Mesodermal cell (in vitro differentiated cells): ENCODE measurements around the gene STAG1.

Source experiments
- H3K27ac ChIP-seq: 2 replicates; pipeline ENCODE4 v1.7.0; 2013; ENCODE audit warnings: mild to moderate bottlenecking, low read depth, low read length, moderate library complexity; ENCODE audit not compliant: severe bottlenecking
- H3K36me3 ChIP-seq: 2 replicates; pipeline ENCODE4 v1.7.1; 2013; ENCODE audit warnings: mild to moderate bottlenecking, low read length, moderate library complexity; ENCODE audit not compliant: control insufficient read depth, insufficient read depth
- H3K4me1 ChIP-seq: one replicate; pipeline ENCODE4 v1.7.1; 2013; ENCODE audit warnings: mild to moderate bottlenecking, low read length; ENCODE audit not compliant: insufficient read depth, control insufficient read depth, poor library complexity, severe bottlenecking
- H3K4me3 ChIP-seq: 2 replicates; pipeline ENCODE4 v1.7.0; 2013; ENCODE audit warnings: low read length, control low read depth, mild to moderate bottlenecking; ENCODE audit not compliant: insufficient read depth, poor library complexity, severe bottlenecking; ENCODE audit errors: extremely low read depth
- H3K9me3 ChIP-seq: 2 replicates; pipeline ENCODE4 v1.7.1; 2013; ENCODE audit warnings: mild to moderate bottlenecking, low read length, moderate library complexity; ENCODE audit not compliant: control insufficient read depth
- WGBS, 2 experiments: methylation state at CpG; one replicate each; pipeline ENCODE4 v1.1.5; 2013; ENCODE audit warnings: missing lambda C conversion rate in 2 of 2; ENCODE audit not compliant: insufficient coverage in 2 of 2; 5-methylcytosine and 5-hydroxymethylcytosine counted together

Gene STAG1

DNA sequence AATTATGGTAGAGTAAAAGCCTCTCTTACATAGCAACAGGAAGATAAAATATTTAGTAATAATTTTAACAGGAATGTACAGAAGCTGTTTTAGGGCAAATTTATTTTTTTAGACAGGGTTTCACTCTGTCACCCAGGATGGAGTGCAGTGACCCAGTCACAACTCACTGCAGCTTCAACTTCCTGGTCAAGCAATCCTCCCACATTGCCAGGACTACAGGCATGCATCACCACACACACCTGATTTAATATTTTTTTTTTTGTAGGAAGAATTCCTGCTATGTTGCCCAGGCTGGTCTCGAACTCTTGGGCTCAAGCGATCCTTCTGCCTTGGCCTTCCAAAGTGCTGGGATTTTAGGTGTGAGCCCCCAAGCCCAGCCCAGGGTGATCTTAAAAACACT is 440.9 kb downstream of the STAG1 start:
- Histone ChIP-seq H3K9me3 (peaks cover 3% of the 10 kb centered on the region), H3K27ac (no peak overlapping the region), H3K4me1 (no peaks in the 10 kb centered on the region), H3K36me3 (no peaks in the 10 kb centered on the region), H3K4me3 (no peak overlapping the region)
- WGBS, 2 experiments = 75 to 93% methylated on average over 2 of the region's 2 CpGs

- no peak overlapping the region for H3K27ac ChIP-seq
- H3K36me3 ChIP-seq = peaks cover 10% of the 10 kb centered on the region
- no peak overlapping the region for H3K4me3 ChIP-seq
- no peaks in the 10 kb centered on the region for H3K4me1 ChIP-seq
- peaks cover 3% of the 10 kb centered on the region for H3K9me3 ChIP-seq
- WGBS, 2 experiments = no CpG with 5 or more reads among the region's 1 CpG
Observed at GRCh38 chr3:136305879-136306278, 446.3 kb downstream of the STAG1 start.

DNA sequence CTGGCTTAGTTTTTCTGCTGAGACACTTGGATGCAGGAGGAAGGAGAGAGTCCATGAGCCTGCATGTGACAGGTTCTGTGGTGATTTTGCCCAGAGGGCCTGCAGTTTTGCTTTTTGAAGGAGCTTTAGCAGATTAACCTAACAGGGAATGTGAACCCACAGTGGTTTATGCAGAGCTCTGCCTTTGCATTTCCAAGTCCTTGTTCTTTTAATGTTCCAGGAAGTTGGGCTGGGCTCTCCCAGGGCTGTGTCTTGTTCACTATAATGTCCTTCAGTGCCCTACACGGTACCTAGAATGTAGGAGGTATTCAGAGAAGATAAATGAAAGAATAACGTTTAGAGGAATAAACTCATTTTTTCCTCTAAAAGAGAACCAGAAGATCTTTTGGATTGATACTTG is 451.7 kb downstream of the STAG1 start:
- Histone ChIP-seq H3K4me3 (no peak overlapping the region), H3K27ac (no peak overlapping the region), H3K4me1 (no peaks in the 10 kb centered on the region), H3K36me3 (peaks cover 44% of the 10 kb centered on the region), H3K9me3 (no peaks in the 10 kb centered on the region)
- WGBS, 2 experiments = 100% methylated on average over 1 of the region's 2 CpGs; no CpG with 5 or more reads in 1 of the 2 experiments

- WGBS, 2 experiments = 94 to 100% methylated on average over 3 to 7 of the region's 8 CpGs
- H3K4me1 ChIP-seq = no peaks in the 10 kb centered on the region
- no peak overlapping the region for H3K27ac ChIP-seq
- no peak overlapping the region for H3K4me3 ChIP-seq
- no peaks in the 10 kb centered on the region for H3K9me3 ChIP-seq
- H3K36me3 ChIP-seq = peaks cover 51% of the 10 kb centered on the region
Observed at GRCh38 chr3:136297826-136298225, 454.4 kb downstream of the STAG1 start.

DNA sequence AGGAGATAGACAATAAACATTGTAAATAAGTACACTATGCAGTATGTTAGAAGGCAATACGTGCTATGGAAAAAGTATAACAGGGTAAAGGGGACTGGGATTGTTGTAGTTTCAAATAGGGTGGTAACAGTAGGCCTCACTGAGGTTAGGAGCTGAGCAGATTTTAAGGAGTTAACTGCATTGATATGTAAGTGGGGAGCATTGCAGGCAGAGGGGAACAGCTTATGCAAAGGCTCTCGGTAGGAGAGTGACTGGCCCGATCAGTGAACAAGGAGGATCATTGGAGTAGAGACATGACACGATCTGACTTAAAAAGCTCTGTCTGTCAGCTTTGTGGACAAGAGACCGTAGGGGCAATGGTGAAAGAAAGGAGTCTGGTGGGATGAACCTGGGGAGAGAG is 455.2 kb downstream of the STAG1 start:
- no peaks in the 10 kb centered on the region for H3K9me3 ChIP-seq
- H3K27ac ChIP-seq = no peak overlapping the region
- WGBS, 2 experiments = 28 to 36% methylated on average over 3 to 4 of the region's 5 CpGs
- H3K4me3 ChIP-seq = no peak overlapping the region
- H3K36me3 ChIP-seq = peaks cover 51% of the 10 kb centered on the region
- H3K4me1 ChIP-seq = no peaks in the 10 kb centered on the region

- H3K4me3 ChIP-seq = no peak overlapping the region
- H3K4me1 ChIP-seq = no peaks in the 10 kb centered on the region
- H3K36me3 ChIP-seq = peaks cover 32% of the 10 kb centered on the region
- no peak overlapping the region for H3K27ac ChIP-seq
- no peaks in the 10 kb centered on the region for H3K9me3 ChIP-seq
- no CpG with 5 or more reads among the region's 1 CpG for WGBS, 2 experiments
Observed at GRCh38 chr3:136294176-136294575, 458.0 kb downstream of the STAG1 start.

DNA sequence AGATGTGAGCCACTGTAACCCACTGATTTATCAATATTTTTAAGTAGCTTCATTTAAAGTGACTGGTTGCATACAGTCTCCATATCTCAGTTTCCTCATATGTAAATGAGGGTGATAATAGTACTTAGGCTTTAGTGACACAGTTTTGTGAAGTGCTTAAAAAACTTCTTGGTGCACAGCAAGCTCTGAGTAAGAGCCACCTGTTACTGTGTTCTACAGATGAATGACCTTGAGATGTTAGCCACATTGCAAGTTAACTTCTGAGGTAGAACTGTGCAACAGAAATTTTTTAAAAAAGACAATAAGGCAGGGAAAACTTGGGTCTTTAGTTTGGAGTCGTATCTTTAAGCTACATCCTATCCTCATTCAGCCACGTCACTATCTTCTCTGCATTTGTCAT is 458.9 kb downstream of the STAG1 start:
- H3K27ac ChIP-seq = no peak overlapping the region
- H3K4me3 ChIP-seq = no peak overlapping the region
- no peaks in the 10 kb centered on the region for H3K9me3 ChIP-seq
- H3K4me1 ChIP-seq = no peaks in the 10 kb centered on the region
- H3K36me3 ChIP-seq = peaks cover 28% of the 10 kb centered on the region
- WGBS, 2 experiments = 88 to 94% methylated on average over 1 to 2 of the region's 2 CpGs

GRCh38 chr3:136292500-136292899 is 459.7 kb downstream of the STAG1 start:
- H3K4me3 ChIP-seq = no peak overlapping the region
- no peaks in the 10 kb centered on the region for H3K4me1 ChIP-seq
- no peaks in the 10 kb centered on the region for H3K9me3 ChIP-seq
- H3K27ac ChIP-seq = no peak overlapping the region
- WGBS, 2 experiments = no CpG with 5 or more reads among the region's 1 CpG
- peaks cover 21% of the 10 kb centered on the region for H3K36me3 ChIP-seq

DNA sequence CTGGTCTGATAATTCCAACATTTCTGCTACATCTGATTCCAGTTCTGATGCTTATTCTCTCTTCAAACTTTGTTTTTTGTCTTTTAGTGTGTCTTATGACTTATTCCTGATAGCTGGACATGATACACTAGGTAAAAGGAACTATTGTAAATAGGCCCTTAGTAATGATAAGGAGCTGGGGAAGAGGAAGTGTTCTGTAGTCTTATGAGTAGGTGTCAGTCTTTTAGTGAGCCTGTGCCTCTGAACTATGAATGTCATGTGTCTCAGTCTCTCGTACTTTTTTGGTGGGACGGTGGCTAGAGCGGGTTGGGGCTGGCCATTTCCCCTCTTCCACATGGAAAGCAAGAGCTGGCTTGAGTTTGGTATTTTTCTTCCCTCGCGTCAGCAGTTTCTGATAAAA is 460.9 kb downstream of the STAG1 start:
- no peak overlapping the region for H3K4me3 ChIP-seq
- peaks cover 19% of the 10 kb centered on the region for H3K36me3 ChIP-seq
- WGBS, 2 experiments = 98% methylated on average over 5 of the region's 5 CpGs
- H3K27ac ChIP-seq = no peak overlapping the region
- H3K9me3 ChIP-seq = no peaks in the 10 kb centered on the region
- no peaks in the 10 kb centered on the region for H3K4me1 ChIP-seq
